HUES64 (cell line): ENCODE results near the gene MARK4.
A peak's percentile ranks its signal among the peaks of the same experiment; 100 is the strongest.
"Not testable (repeated sequence)": the region's sequence is repeated elsewhere in the genome, so short reads cannot be mapped to it uniquely, and the experiment has no call there.

Experiments used
- H3K27ac ChIP-seq: 2 replicates; pipeline ENCODE4 v1.7.0; 2013; ENCODE audit warnings: low read depth, low read length, inconsistent platforms
- H3K27me3 ChIP-seq: 2 replicates; pipeline ENCODE4 v1.6.1; 2013; ENCODE audit warnings: mild to moderate bottlenecking, low read length; ENCODE audit not compliant: insufficient read depth
- H3K36me3 ChIP-seq: 2 replicates; pipeline ENCODE4 v1.6.1; 2013; ENCODE audit warnings: mild to moderate bottlenecking, low read length; ENCODE audit not compliant: insufficient read depth
- H3K4me1 ChIP-seq: 2 replicates; pipeline ENCODE4 v1.6.1; 2013; ENCODE audit warnings: mild to moderate bottlenecking, low read length, moderate library complexity; ENCODE audit not compliant: insufficient read depth
- H3K4me3 ChIP-seq: 2 replicates; pipeline ENCODE4 v1.5.1; 2013; ENCODE audit warnings: mild to moderate bottlenecking, low read length, moderate library complexity
- H3K9ac ChIP-seq: 2 replicates; pipeline ENCODE4 v1.6.1; 2013; ENCODE audit warnings: mild to moderate bottlenecking, low read depth, low read length
- H3K9me3 ChIP-seq: 2 replicates; pipeline ENCODE4 v1.6.1; 2013; ENCODE audit warnings: low read depth, low read length; ENCODE audit not compliant: insufficient read depth
- WGBS: fragments of 150-250, 120-280 bp; methylation state at CpG from one replicate; pipeline ENCODE4 v1.1.7; 2013; ENCODE audit warnings: missing lambda C conversion rate; 5-methylcytosine and 5-hydroxymethylcytosine counted together

MARK4 gene

DNA sequence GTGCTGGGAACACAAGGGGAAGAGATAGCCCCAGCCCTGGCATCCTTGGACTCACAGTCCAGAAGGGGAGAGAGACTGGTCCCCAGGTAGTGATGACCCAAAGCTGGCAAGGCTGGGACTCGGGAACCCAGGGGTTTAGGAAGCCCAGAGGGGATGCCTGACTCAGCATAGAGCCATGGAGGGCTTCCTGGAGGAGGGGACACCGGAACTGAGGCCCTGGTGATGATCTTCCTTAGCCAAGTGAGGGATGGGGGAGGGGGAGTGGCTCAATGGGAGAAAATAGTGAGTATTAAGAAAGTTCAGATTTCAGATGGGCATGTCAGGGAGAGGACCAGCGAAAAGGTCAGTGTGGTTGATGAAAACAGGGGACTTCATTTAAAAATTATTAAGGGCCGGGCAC is 32.6 kb upstream of the MARK4 start:
- Histone ChIP-seq H3K9me3 (no peaks in the 10 kb centered on the region), H3K4me1 (peaks cover 7% of the 10 kb centered on the region; the same call in 1 of the 2 replicates), H3K27ac (no peak overlapping the region), H3K36me3 (no peaks in the 10 kb centered on the region), H3K27me3 (peaks cover 36% of the 10 kb centered on the region), H3K4me3 (peak overlapping the region; percentile 51; the same call in 1 of the 2 replicates), H3K9ac (no peak overlapping the region)
- 70% methylated on average over 4 of the region's 4 CpGs for WGBS

DNA sequence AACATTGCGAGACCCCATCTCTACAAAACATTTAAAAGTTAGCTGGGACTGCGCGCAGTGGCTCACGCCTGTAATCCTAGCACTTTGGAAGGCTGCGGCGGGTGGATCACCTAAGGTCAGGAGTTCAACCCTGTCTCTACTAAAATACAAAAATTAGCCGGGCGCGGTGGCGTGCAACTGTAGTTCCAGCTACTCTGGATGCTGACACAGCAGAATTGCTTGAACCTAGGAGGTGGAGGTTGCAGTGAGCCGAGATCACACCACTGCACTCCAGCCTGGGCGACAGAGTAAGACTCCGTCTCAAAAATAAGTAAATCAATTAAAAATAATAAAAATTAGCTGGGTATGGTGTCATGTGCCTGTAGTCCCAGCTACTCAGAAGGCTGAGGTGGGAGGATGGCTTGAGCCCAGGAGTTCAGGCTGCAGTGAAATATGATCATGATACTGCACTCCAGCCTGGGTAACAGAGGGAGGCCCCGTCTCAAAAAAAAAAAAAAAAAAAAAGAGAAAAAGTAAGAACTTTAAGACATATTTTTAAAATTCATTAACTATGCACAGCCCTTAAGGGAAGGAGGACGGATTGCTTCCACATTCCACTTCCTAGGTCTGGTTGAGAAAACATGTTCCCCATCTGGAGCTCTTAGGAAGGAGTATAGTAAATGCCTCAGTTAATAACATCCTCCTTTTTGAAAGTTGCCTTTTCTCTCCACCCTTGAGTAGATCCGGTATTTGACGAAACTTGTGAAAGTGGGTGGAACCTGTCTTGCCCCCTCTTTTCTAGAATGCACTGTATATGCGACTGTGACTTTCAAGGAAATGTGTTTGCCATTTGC is 31.9 kb upstream of the MARK4 start:
- Histone ChIP-seq H3K4me3 (no peak overlapping the region), H3K9me3 (no peaks in the 10 kb centered on the region), H3K36me3 (no peaks in the 10 kb centered on the region), H3K9ac (no peak overlapping the region), H3K27me3 (peaks cover 36% of the 10 kb centered on the region), H3K27ac (no peak overlapping the region), H3K4me1 (peaks cover 7% of the 10 kb centered on the region; the same call in 1 of the 2 replicates)
- 94% methylated on average over 14 of the region's 18 CpGs for WGBS

DNA sequence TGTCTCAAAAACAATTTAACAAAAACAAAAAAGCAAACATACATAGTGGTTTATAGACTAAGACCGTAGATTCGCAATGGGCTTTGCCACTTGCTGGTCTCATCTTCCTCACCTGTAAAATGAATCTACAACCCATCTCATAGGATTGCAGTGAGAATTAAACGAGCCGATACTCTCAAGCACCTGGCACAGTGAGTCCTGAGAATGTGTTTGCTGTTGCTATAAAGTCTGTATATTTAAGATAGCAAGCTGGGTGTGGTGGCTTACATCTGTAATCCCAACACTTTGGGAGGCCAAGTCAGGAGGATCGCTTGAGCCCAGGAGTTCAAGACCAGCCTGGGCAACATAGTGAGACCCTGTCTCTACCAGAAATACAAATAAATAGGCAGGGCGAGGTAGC is 28.3 kb upstream of the MARK4 start:
- Histone ChIP-seq H3K4me1 (no peaks in the 10 kb centered on the region), H3K9me3 (no peaks in the 10 kb centered on the region), H3K27ac (no peak overlapping the region), H3K27me3 (peaks cover 7% of the 10 kb centered on the region), H3K4me3 (no peak overlapping the region), H3K9ac (no peak overlapping the region), H3K36me3 (no peaks in the 10 kb centered on the region)
- 94% methylated on average over 6 of the region's 6 CpGs for WGBS

DNA sequence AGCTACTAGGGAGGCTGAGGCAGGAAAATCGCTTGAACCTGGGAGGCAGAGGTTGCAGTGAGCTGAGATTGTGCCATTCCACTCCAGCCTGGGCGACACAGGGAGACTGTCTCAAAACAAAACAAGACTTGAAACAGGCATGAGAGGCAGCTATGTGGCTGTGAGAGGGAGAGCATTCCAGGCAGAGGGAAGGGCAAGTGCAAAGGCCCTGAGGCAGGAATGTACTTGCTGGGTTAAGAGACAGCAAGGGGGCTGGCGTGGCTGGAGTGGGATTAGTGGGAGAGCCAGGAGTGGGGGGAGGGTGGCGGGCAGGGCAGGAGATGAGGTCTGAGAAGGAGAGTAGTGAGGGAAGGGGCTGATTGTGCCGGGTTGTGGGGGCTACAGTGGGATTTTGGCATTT is 27.2 kb upstream of the MARK4 start:
- peaks cover 2% of the 10 kb centered on the region; the same call in 1 of the 2 replicates for H3K27me3 ChIP-seq
- no peak overlapping the region for H3K27ac ChIP-seq
- H3K36me3 ChIP-seq: no peaks in the 10 kb centered on the region
- H3K9me3 ChIP-seq: no peaks in the 10 kb centered on the region
- no peaks in the 10 kb centered on the region for H3K4me1 ChIP-seq
- no peak overlapping the region for H3K9ac ChIP-seq
- WGBS: 93% methylated on average over 5 of the region's 5 CpGs
- no peak overlapping the region for H3K4me3 ChIP-seq

DNA sequence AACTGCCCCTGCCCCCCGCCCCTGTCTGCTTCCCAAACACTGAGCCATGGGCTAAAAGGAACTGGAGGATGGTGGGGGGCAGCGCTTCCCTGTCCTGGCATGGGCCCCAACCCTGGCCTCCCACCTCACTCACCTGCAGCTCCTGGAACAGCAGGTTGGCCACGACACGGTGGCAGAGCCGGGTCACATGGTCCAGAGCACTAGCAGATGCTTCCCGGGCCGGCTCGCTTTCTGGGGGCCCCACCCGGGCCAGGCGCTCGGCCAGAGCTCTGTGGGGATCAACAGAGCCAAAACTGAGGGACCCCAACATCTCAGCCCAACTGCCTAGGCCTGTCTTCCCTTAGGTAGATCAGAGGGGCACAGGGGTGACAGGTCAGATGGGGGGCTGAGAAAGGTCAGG is 26.4 kb upstream of the MARK4 start:
- H3K27ac ChIP-seq: no peak overlapping the region
- no peaks in the 10 kb centered on the region for H3K9me3 ChIP-seq
- WGBS: 86% methylated on average over 11 of the region's 11 CpGs
- no peak overlapping the region for H3K9ac ChIP-seq
- H3K4me3 ChIP-seq: no peak overlapping the region
- H3K36me3 ChIP-seq: no peaks in the 10 kb centered on the region
- no peaks in the 10 kb centered on the region for H3K27me3 ChIP-seq
- H3K4me1 ChIP-seq: no peaks in the 10 kb centered on the region

DNA sequence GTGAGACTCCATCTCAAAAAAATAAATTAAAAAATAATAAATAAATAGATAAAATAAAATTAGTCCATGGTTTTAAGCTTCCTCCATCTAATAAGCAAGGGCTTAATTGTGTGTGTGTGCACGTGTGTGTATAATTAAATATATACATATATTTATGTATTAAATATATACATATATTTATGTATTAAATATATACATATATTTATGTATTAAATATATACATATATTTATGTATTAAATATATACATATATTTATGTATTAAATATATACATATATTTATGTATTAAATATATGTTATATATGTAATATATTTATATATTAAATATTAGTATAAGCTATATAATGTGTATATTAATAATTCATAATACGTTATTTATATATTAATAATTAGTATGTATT is 22.0 kb upstream of the MARK4 start:
- not testable (repeated sequence) for H3K27ac ChIP-seq, H3K9me3 ChIP-seq, H3K36me3 ChIP-seq, H3K4me3 ChIP-seq, H3K4me1 ChIP-seq, H3K9ac ChIP-seq
- H3K27me3 ChIP-seq: peaks cover 10% of the 10 kb centered on the region
- no CpG with 5 or more reads among the region's 2 CpGs for whole genome bisulfite sequencing

DNA sequence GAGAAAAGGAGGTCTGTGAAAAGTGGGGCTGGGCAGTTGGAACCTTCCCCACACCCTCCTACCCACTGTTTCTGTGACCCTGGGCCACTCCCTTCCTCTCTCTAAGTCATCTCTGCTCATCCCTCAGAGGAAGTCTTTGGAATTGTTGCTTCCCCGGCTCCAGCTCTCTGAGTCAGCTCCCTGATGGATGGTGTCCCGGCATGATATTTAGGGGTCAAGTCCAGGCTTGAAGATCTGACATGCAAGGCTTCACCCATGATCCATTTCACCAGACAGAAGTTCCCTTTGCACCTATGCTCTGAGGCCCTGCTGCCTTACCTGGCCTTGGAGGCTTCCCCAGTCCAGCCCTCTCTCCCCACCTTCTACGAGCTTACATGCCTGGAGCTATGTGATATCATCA is 19.2 kb upstream of the MARK4 start:
- WGBS: 80% methylated on average over 3 of the region's 3 CpGs
- peaks cover 20% of the 10 kb centered on the region for H3K27me3 ChIP-seq
- no peak overlapping the region for H3K9ac ChIP-seq
- no peaks in the 10 kb centered on the region for H3K36me3 ChIP-seq
- no peaks in the 10 kb centered on the region for H3K4me1 ChIP-seq
- no peak overlapping the region for H3K4me3 ChIP-seq
- no peak overlapping the region for H3K27ac ChIP-seq
- H3K9me3 ChIP-seq: no peaks in the 10 kb centered on the region

DNA sequence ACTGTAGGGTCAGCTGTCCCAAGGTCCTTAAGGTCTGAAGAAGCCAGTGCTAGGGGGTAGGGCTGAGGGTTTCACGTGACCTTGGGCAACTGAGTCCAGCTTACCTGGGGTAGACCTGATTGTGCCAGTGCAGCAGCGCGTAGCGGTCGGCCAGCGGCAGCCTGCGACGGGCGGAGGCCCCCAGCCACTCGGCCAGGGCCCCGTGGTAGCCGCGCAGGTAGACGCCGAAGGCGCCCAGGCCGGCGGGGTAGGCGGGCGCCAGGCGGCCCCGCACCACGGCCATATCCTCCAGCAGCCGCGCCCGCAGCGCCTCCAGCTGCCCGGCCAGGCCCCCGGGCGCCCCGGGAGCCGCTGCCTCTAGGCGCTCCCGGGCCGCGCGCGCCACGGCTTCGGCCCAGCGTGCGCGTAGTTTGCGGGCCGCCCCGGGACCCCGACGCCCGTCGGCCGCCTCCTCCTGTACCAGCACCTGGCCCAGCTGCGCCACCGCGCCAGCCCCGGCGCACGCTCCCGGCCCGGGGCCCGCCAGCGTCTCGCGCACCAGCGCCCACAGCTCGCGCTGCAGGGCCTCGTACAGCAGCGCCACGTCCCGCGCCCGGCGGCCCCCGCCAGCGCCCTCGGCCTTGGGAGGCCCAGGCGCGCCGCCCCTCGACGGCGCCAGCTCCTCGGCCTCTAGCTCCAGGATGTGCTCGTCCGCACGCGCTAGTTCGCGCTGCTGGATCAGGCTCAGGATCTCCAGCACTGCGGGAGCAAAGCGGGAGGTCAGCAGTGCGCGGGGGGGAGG is 16.8 kb upstream of the MARK4 start:
- peak overlapping the region; percentile 25; the same call in 1 of the 2 replicates for H3K9ac ChIP-seq
- no peaks in the 10 kb centered on the region for H3K4me1 ChIP-seq
- no peaks in the 10 kb centered on the region for H3K36me3 ChIP-seq
- H3K27me3 ChIP-seq: peaks cover 20% of the 10 kb centered on the region
- H3K4me3 ChIP-seq: peak overlapping the region; percentile 23
- WGBS: 91% methylated on average over 93 of the region's 93 CpGs
- H3K9me3 ChIP-seq: no peaks in the 10 kb centered on the region
- no peak overlapping the region for H3K27ac ChIP-seq

DNA sequence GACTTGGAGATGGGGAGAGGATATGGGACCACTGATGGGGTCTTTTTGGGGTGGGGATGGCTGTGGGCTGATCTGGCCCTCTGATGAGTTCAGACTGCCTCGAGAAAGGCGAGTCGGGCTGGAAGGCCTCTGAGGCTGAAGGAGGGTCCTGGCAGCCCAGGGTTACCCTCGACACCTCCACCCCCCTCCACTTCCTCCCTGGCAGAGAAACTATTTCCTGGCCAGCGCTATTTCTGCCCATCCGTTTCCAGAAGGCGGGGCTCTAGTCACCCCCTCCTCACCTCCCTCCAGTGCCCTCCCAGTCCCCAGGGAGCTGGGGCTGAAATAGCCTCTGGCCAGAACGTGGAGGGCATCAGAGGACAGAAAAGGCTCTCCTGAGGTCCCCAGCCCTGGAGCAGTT is 15.6 kb upstream of the MARK4 start:
- 50% methylated on average over 8 of the region's 8 CpGs for WGBS
- H3K9ac ChIP-seq: no peak overlapping the region
- H3K27me3 ChIP-seq: peaks cover 20% of the 10 kb centered on the region
- H3K4me1 ChIP-seq: no peaks in the 10 kb centered on the region
- H3K9me3 ChIP-seq: no peaks in the 10 kb centered on the region
- H3K36me3 ChIP-seq: no peaks in the 10 kb centered on the region
- H3K27ac ChIP-seq: no peak overlapping the region
- H3K4me3 ChIP-seq: no peak overlapping the region

DNA sequence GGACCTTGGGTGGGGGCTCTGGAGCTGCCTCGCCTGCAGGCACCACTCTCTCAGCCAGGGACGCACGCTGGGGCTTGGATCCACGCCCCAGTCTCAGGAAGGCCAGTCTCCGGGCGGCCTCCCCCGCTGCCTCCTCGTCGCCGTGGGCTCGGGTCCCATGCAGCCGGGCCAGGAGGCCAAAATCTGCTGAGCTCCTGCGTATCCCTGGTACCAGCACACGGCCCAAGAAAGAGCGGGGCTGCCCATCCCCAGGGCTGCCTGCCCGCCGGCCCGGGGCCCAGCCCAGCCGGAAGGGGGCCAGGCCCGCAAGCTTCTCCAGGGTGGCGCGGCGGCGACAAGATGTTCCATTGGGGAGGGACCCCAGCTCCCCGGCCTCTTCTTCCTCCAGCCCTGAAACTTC is 12.5 kb upstream of the MARK4 start:
- no peaks in the 10 kb centered on the region for H3K9me3 ChIP-seq
- no peak overlapping the region for H3K27ac ChIP-seq
- H3K36me3 ChIP-seq: no peaks in the 10 kb centered on the region
- no peak overlapping the region for H3K9ac ChIP-seq
- no peaks in the 10 kb centered on the region for H3K4me1 ChIP-seq
- H3K27me3 ChIP-seq: peaks cover 15% of the 10 kb centered on the region
- H3K4me3 ChIP-seq: no peak overlapping the region
- WGBS: 92% methylated on average over 25 of the region's 25 CpGs

DNA sequence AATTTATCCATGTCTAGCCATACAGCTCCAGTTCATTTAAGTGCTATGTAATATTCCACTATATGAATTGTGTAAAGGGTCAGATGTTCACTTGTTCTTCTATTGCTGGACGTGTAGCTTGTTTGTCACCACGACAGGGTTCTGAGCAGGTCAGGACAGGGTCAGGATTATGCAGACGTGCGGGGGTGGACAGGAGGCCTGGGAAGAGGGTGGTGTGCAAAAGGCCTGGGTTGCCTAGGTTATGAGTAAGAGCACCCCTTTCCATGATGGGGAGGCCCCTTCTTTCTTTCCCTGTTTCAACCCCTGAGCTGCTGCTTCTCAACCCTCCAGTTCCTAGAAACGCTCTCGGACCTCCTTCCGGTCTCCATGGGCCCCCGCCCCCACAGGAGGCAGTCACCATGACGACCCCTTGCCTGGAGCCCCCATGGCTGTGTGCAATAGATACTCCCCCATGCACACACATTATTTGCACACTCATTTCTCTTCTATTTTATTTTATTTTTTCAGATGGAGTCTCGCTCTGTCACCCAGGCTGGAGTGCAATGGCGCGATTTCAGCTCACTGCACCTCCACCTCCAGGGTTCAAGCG is 7.8 kb upstream of the MARK4 start:
- WGBS: 89% methylated on average over 13 of the region's 13 CpGs
- 0 out of 2 replicates have a peak, but pooled peaks cover 3% of the 10 kb centered on the region for H3K4me1 ChIP-seq
- no peaks in the 10 kb centered on the region for H3K27me3 ChIP-seq
- no peak overlapping the region for H3K27ac ChIP-seq
- H3K9ac ChIP-seq: no peak overlapping the region
- H3K36me3 ChIP-seq: no peaks in the 10 kb centered on the region
- H3K4me3 ChIP-seq: no peak overlapping the region
- no peaks in the 10 kb centered on the region for H3K9me3 ChIP-seq
